A549 (cell line): Measurements from ENCODE around the gene POP7.

Experiments used
- BHLHE40 ChIP-seq: IDR thresholded peaks from 2 replicates; pipeline ENCODE4 v1.6.1; 2012; ENCODE audit warnings: low read depth, low read length, inconsistent platforms
- EP300 ChIP-seq, 2 experiments: fragments of >200 bp; sonication (Bioruptor Twin); formaldehyde crosslinking; IDR thresholded peaks; 2 replicates in 1 of 2; 3 replicates in 1 of 2; pipeline ENCODE4 v1.6.1; 2016 to 2017
- POLR2A ChIP-seq: IDR thresholded peaks from 2 replicates; pipeline ENCODE4 v1.6.1; 2012; ENCODE audit warnings: mild to moderate bottlenecking, low read length
- ZFP36 ChIP-seq: fragments of 450-650 bp; IDR thresholded peaks from 2 replicates; pipeline ENCODE4 v1.6.1; 2014; ENCODE audit warnings: borderline replicate concordance; ENCODE audit not compliant: partially characterized antibody
- TF ChIP-seq, protein P1 (sequence below): fragments of >200 bp; sonication (Bioruptor Twin); formaldehyde crosslinking; IDR thresholded peaks from 3 replicates; pipeline ENCODE4 v1.5.1; 2016

DNA sequence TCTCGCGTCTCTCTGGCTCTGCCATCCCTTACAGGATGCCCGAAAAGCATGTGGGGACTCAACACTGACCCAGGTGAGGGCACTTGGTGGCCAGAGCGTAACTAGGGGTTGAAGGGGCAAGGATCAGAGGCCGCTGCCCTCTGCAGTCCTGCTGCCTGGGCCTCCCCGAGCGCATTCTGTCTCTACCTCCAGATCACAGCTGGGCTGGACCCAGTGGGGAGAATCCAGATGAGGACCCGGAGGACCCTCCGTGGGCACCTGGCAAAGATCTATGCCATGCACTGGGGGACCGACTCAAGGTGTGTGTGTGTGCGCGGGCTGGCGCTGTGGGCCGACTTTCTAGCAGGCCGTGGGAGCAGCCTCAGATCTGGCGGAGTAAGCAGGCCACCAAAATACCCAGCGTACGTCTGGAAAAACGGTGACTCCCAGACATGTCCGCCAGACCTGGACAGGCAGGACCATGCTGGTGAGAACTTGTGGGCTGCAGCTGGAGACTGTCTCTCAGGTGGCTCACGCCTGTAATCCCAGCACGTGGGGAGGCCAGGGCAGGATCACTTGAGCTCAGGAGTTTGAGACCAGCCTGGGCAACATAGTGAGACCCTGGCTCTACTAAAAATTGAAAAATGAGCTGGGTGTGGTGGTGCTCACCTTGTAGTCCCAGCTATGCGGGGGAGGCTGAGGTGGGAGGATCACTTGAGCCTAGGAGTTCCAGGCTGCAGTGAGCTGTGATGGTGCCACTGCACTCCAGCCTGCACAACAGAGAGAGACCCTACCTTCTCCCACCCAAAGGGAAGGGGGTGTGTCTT lies 29.2 kb upstream of the POP7 start:
- TF ChIP-seq, protein P1, sequence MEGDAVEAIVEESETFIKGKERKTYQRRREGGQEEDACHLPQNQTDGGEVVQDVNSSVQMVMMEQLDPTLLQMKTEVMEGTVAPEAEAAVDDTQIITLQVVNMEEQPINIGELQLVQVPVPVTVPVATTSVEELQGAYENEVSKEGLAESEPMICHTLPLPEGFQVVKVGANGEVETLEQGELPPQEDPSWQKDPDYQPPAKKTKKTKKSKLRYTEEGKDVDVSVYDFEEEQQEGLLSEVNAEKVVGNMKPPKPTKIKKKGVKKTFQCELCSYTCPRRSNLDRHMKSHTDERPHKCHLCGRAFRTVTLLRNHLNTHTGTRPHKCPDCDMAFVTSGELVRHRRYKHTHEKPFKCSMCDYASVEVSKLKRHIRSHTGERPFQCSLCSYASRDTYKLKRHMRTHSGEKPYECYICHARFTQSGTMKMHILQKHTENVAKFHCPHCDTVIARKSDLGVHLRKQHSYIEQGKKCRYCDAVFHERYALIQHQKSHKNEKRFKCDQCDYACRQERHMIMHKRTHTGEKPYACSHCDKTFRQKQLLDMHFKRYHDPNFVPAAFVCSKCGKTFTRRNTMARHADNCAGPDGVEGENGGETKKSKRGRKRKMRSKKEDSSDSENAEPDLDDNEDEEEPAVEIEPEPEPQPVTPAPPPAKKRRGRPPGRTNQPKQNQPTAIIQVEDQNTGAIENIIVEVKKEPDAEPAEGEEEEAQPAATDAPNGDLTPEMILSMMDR = no peak
- TF ChIP-seq POLR2A (no peak), BHLHE40 (no peak), ZFP36 (no peak), EP300 (IDR thresholded peaks at IDR 0.05) (no peak)
